ENCODE data around the gene ERC2.

- no peak for TF ChIP-seq RARB (CRISPR knock-in tag; IDR thresholded peaks at IDR 0.05)
- no peak for TF ChIP-seq TOX (CRISPR knock-in tag; IDR thresholded peaks at IDR 0.05; ENCODE audit: borderline replicate concordance)
- TF ChIP-seq ZNF8 (CRISPR knock-in tag; IDR thresholded peaks at IDR 0.05): no peak
- no peak for TF ChIP-seq ZNF70 (CRISPR knock-in tag; IDR thresholded peaks at IDR 0.05)
- no peak for TF ChIP-seq ZFP30 (CRISPR knock-in tag; IDR thresholded peaks at IDR 0.05)
- no peak for TF ChIP-seq SNAI2 (CRISPR knock-in tag; IDR thresholded peaks at IDR 0.05)
- no peak for TF ChIP-seq ISL1 (CRISPR knock-in tag; IDR thresholded peaks at IDR 0.05)
- TF ChIP-seq GLIS3 (CRISPR knock-in tag; IDR thresholded peaks at IDR 0.05): no peak
- TF ChIP-seq ZNF565 (CRISPR knock-in tag; conservative IDR thresholded peaks at IDR 0.05; ENCODE audit: low read depth): no peak
- no peak for TF ChIP-seq ZFP3 (CRISPR knock-in tag; IDR thresholded peaks at IDR 0.05)
Measured at GRCh38 chr3:55826097-55826496, 642.2 kb downstream of the ERC2 start.

Data from SK-N-SH treated with all-trans-retinoic acid at 6 μM for 48 hours (cell line).